Pancreas (tissue), 10 donors: ENCODE measurements around the gene KCNJ5. TPM values are rescaled to one million over a fixed set of nuclear protein-coding genes. Genes with fewer than 3 reads are reported as not detected.
A peak's percentile ranks its signal among the peaks of the same experiment; 100 is the strongest.
"Not testable (repeated sequence)": the region's sequence is repeated elsewhere in the genome, so short reads cannot be mapped to it uniquely, and the experiment has no call there.

Source experiments
- ATAC-seq, 4 donors: fragments of 200-7000 bp; cut with Tn5 transposase; one replicate each; pipeline versions ENCODE4 v1.8.0 to v1.9.1; 2020; ENCODE audit warnings: mild to moderate bottlenecking in 4 of 4, moderate library complexity in 4 of 4
- DNase-seq, 6 donors: peaks; one replicate each; pipeline ENCODE4 v3.0.0-alpha.2; 2020
- FAIRE-seq: peaks from 2 replicates; lab custom pipeline; 2012; peaks lifted over from hg19 to GRCh38; lab: Jason Lieb, UNC
- H3K27ac ChIP-seq, 4 donors: fragments of 200-600 bp; sonication (generic); 1 replicate in 3 of 4; 2 replicates in 1 of 4; pipeline versions ENCODE4 v1.5.0 to v1.8.0; 2020
- H3K27me3 ChIP-seq, 4 donors: fragments of 200-600 bp; one replicate each; pipeline ENCODE4 v1.8.0; 2021
- H3K36me3 ChIP-seq, 3 donors: fragments of 200-600 bp; sonication (generic) in 1 of 3; one replicate each; pipeline versions ENCODE4 v1.5.0 to v1.8.0; 2020 to 2021
- H3K4me1 ChIP-seq, 3 donors: fragments of 200-600 bp; one replicate each; pipeline ENCODE4 v1.8.0; 2021
- H3K4me3 ChIP-seq, 4 donors: fragments of 200-600 bp; sonication (generic) in 2 of 4; one replicate each; pipeline versions ENCODE4 v1.5.0 to v1.8.0; 2020 to 2021
- H3K9me3 ChIP-seq, 4 donors: fragments of 200-600 bp; one replicate each; pipeline ENCODE4 v1.8.0; 2021
- CTCF ChIP-seq, 4 donors: fragments of 200-600 bp; sonication (generic) in 3 of 4; IDR thresholded peaks; one replicate each; pipeline versions ENCODE4 v1.5.0 to v1.8.0; 2021; ENCODE audit warnings: antibody characterized with exemption in 4 of 4
- WGBS, 2 donors: extraction: QIAGEN DNeasy Blood & Tissue Kit; methylation state at CpG; one replicate each; pipeline ENCODE4 v1.1.7; 2013; 5-methylcytosine and 5-hydroxymethylcytosine counted together
- intact Hi-C, 3 donors: fragments of 100-400 bp; cut with DNase I; formaldehyde crosslinking; loops; one replicate each; pipeline versions ENCODE4 v1.11.1 to v1.14.2; 2022
- polyA plus RNA-seq, 2 donors: library from polyadenylated mRNA; stranded (reverse); fragments of 200-250 nt; gene quantifications; one replicate each; pipeline ENCODE4 v1.2.3, GENCODE V29; 2013
- total RNA-seq, 6 donors: library from RNA; stranded (reverse); fragmentation: NEBNext Ultra II Directional in 4 of 6; extraction: Animal tissue kit (Norgen Biotek cat#: 25700) in 4 of 6; gene quantifications; one replicate each; pipeline versions ENCODE4 v1.2.1 to v1.2.4, GENCODE V29; 2021 to 2023
- donor health status: healthy with polysubstance abuse.
- donor health status: DM: no; HTN: no; CAD: no; lungs with moderate emphysema.
- donor health status: DM: no; HTN: no; CAD: no.
- donor health status: control.
- donor health status: control.
- donor health status: Bipolar disorder and iron deficiency.
- donor health status: DM: yes; HTN: yes; CAD: no.
- donor health status: DM: no; HTN: no; CAD: no.
- donor health status: DM: no; HTN: no; CAD: no.
- donor health status: DM: yes; HTN: yes; CAD: no.

KCNJ5 gene
- total and polyA plus RNA-seq, 8 donors, result 1.1 to 17.6 (median 9.5) TPM

GRCh38 chr11:128916037-128916572, 24.9 kb downstream of the KCNJ5 start:
- FAIRE-seq, result no peak
- H3K4me1 ChIP-seq, result no peaks in the 10 kb centered on the region
- H3K9me3 ChIP-seq, result no peaks in the 10 kb centered on the region
- no peak overlapping the region for H3K4me3 ChIP-seq
- 76 to 79% methylated on average over 3 of the region's 3 CpGs for WGBS, 2 donors
- intact Hi-C loops, result no loop called here
- no peaks in the 10 kb centered on the region for H3K36me3 ChIP-seq
- no peak overlapping the region for H3K27ac ChIP-seq
- DNase-seq, result no peak
- ATAC-seq, result no peak
- TF ChIP-seq CTCF (IDR thresholded peaks at IDR 0.05), result no peak
- no peaks in the 10 kb centered on the region for H3K27me3 ChIP-seq

GRCh38 chr11:128916681-128917080, 25.5 kb downstream of the KCNJ5 start:
- no peaks in the 10 kb centered on the region for H3K4me1 ChIP-seq
- WGBS, 2 donors, result 86 to 92% methylated on average over 2 of the region's 2 CpGs
- no peaks in the 10 kb centered on the region for H3K27me3 ChIP-seq
- ATAC-seq (no peak), FAIRE-seq (no peak), DNase-seq (no peak)
- H3K36me3 ChIP-seq, result no peaks in the 10 kb centered on the region
- no peak for TF ChIP-seq CTCF (IDR thresholded peaks at IDR 0.05)
- no peaks in the 10 kb centered on the region for H3K9me3 ChIP-seq
- no peak overlapping the region for H3K4me3 ChIP-seq
- no peak overlapping the region for H3K27ac ChIP-seq
- intact Hi-C loops, result no loop called here

- no peaks in the 10 kb centered on the region for H3K4me1 ChIP-seq
- DNase-seq, result no peak
- no peak for FAIRE-seq
- WGBS, 2 donors, result 53 to 55% methylated on average over 5 of the region's 5 CpGs
- no peaks in the 10 kb centered on the region for H3K9me3 ChIP-seq
- no peaks in the 10 kb centered on the region for H3K36me3 ChIP-seq
- TF ChIP-seq CTCF (IDR thresholded peaks at IDR 0.05), result no peak
- no peak overlapping the region for H3K27ac ChIP-seq
- H3K27me3 ChIP-seq, result no peaks in the 10 kb centered on the region
- no peak overlapping the region for H3K4me3 ChIP-seq
- intact Hi-C loops, result no loop called here
- no peak for ATAC-seq
Observed at GRCh38 chr11:128917144-128917724, 26.1 kb downstream of the KCNJ5 start.

GRCh38 chr11:128919216-128919615, 28.1 kb downstream of the KCNJ5 start:
- Histone ChIP-seq H3K4me3 (no peak overlapping the region), H3K36me3 (no peaks in the 10 kb centered on the region), H3K4me1 (no peaks in the 10 kb centered on the region), H3K27me3 (no peaks in the 10 kb centered on the region), H3K27ac (no peak overlapping the region), H3K9me3 (no peaks in the 10 kb centered on the region)
- no peak for DNase-seq
- WGBS, 2 donors, result 87 to 88% methylated on average over 5 of the region's 5 CpGs
- peak in 2 of 4 donors; percentile 16 to 43 for ATAC-seq
- intact Hi-C loops, result no loop called here
- no peak for TF ChIP-seq CTCF (IDR thresholded peaks at IDR 0.05)
- FAIRE-seq, result no peak

GRCh38 chr11:128919635-128920034, 28.5 kb downstream of the KCNJ5 start:
- H3K4me1 ChIP-seq, H3K27ac ChIP-seq, DNase-seq, H3K4me3 ChIP-seq, FAIRE-seq, ATAC-seq, H3K36me3 ChIP-seq, intact Hi-C loops, H3K27me3 ChIP-seq, H3K9me3 ChIP-seq: not testable (repeated sequence)
- WGBS, 2 donors, result 87 to 88% methylated on average over 7 of the region's 7 CpGs
